Activated naive CD4-positive, alpha-beta T cell treated with anti-CD3 and anti-CD28 coated beads for 36 hours (primary cell): Measurements from ENCODE around the gene PHACTR3. TPM values are rescaled to one million over a fixed set of nuclear protein-coding genes. Genes with fewer than 3 reads are reported as not detected.

Source experiments
- CTCF ChIA-PET: fragments of 350-600 bp; sonication (Branson Sonifier 250); formaldehyde crosslinking; loops from one replicate; lab custom pipeline; 2021; ENCODE audit warnings: antibody characterized with exemption; lab: Charles Lee
- DNase-seq: peaks from one replicate; pipeline ENCODE4 v3.0.0-alpha.2; 2020
- H3K27ac Mint-ChIP-seq: one replicate; pipeline ENCODE4 v1.8.0; 2021; ENCODE audit warnings: mild to moderate bottlenecking, mixed read lengths
- H3K27me3 Mint-ChIP-seq: one replicate; pipeline ENCODE4 v1.8.0; 2021; ENCODE audit warnings: low read depth, mixed read lengths
- H3K36me3 Mint-ChIP-seq: one replicate; pipeline ENCODE4 v1.8.0; 2021; ENCODE audit warnings: low read depth, mixed read lengths
- H3K4me1 Mint-ChIP-seq: one replicate; pipeline ENCODE4 v1.8.0; 2021; ENCODE audit warnings: low read depth, mixed read lengths
- H3K4me3 Mint-ChIP-seq: one replicate; pipeline ENCODE4 v1.8.0; 2021; ENCODE audit warnings: mild to moderate bottlenecking, moderate library complexity, mixed read lengths
- H3K9me3 Mint-ChIP-seq: one replicate; pipeline ENCODE4 v1.8.0; 2021; ENCODE audit warnings: mixed read lengths
- intact Hi-C: fragments of 100-400 bp; cut with micrococcal nuclease; formaldehyde crosslinking; loops from one replicate; pipeline ENCODE4 v1.15.1; 2023
- total RNA-seq, 2 experiments: library from RNA; stranded (reverse); gene quantifications; one replicate each; pipeline ENCODE4 v1.2.3, GENCODE V29; 2021

Gene PHACTR3
- total RNA-seq, 2 experiments from 2014 or later: not detected

DNA sequence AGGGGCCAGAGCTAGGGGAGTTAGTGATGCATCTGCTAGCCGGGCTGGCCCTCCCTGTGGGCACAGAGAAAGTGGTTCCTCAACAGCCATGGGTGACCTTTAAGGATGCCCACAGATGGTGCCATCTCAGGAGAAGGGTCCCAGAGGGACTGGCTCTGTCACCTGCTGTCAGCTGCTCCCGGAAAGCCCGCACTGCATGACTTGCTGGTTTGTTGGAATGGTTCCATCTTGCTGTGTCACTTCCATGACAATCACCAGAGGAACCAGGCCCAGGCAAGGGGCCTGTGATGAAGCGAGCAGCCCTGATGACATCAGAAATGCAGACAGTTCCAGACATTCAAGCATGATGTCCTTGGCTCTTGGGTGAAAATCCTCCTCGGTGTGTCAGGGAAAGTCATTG lies 125.2 kb downstream of the PHACTR3 start:
- H3K4me3 Mint-ChIP-seq: no peak overlapping the region
- H3K27me3 Mint-ChIP-seq: no peaks in the 10 kb centered on the region
- CTCF ChIA-PET: interaction anchor here (0.7 kb wide), 1 partner anchor 110 kb away, joined by 3 read pairs; no protein-coding TSS in a partner anchor
- no peaks in the 10 kb centered on the region for H3K4me1 Mint-ChIP-seq
- no peak overlapping the region for H3K27ac Mint-ChIP-seq
- DNase-seq: no peak
- H3K9me3 Mint-ChIP-seq: no peaks in the 10 kb centered on the region
- intact Hi-C loops: no loop called here
- H3K36me3 Mint-ChIP-seq: no peaks in the 10 kb centered on the region

DNA sequence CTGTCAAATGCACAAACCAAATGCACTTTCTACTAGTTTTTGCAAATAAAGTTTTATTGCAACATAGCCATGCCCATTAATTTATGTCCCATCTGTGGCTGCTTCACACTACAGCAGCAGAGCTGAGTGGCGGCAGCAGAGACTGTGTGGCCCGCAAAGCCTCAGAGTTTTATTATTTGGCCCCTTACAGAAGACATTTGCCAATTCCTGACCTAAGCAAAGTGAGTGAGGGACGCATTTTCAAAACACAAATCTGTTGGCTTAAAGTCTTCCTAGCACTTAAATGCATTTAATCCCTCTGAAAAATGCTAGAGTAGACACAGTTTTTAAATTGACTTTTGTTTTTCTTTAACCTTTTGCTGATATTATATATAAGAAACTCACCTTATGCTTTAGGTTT lies 126.4 kb downstream of the PHACTR3 start:
- intact Hi-C loops: no loop called here
- peaks cover 2% of the 10 kb centered on the region for H3K27me3 Mint-ChIP-seq
- no peaks in the 10 kb centered on the region for H3K4me1 Mint-ChIP-seq
- CTCF ChIA-PET: no interaction called here
- no peaks in the 10 kb centered on the region for H3K36me3 Mint-ChIP-seq
- H3K9me3 Mint-ChIP-seq: no peaks in the 10 kb centered on the region
- DNase-seq: no peak
- no peak overlapping the region for H3K27ac Mint-ChIP-seq
- no peak overlapping the region for H3K4me3 Mint-ChIP-seq

DNA sequence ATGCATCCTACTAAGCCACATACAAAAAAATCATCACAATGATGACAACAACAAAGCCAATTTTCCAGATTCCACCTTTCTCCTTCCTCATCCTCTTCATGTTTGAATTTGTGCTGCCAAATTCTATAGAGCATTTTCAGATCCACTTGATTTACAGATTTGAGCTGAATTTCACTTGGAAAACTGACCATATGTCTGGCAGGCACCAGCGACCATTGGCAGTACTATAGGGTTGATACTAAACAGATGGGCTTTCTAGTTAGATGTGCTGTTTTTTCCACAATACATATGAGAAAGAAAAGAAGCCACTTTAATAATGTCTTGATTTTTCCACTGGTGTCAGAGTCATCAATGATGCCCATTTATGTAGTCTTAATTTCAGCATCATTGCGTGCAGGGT lies 127.0 kb downstream of the PHACTR3 start:
- H3K4me1 Mint-ChIP-seq: no peaks in the 10 kb centered on the region
- no peak overlapping the region for H3K27ac Mint-ChIP-seq
- H3K27me3 Mint-ChIP-seq: peaks cover 4% of the 10 kb centered on the region
- intact Hi-C loops: no loop called here
- no peak overlapping the region for H3K4me3 Mint-ChIP-seq
- H3K9me3 Mint-ChIP-seq: no peaks in the 10 kb centered on the region
- no peak for DNase-seq
- H3K36me3 Mint-ChIP-seq: no peaks in the 10 kb centered on the region
- CTCF ChIA-PET: interaction anchor here (0.6 kb wide), 1 partner anchor 783 kb away, joined by 4 read pairs; no protein-coding TSS in a partner anchor

DNA sequence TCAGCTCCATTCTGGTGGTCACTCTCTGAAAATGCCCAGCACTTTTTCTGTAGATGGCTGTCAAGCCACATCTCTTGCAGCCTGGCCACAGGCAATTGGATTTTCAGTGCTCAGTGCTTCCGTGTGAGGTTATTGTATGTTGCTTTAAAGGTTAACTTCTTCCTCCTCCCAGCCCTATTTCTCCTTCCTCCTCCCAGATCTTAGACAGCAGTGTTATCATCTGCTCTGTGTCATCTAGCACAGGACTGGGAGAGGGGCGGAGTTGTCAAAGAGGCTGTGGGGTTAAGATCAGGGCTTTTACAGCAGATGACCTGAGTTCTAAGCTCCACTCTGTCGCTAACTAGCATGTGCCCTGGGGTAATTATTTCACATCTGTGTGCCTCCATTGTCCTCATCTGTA lies 129.0 kb downstream of the PHACTR3 start:
- DNase-seq: no peak
- no peaks in the 10 kb centered on the region for H3K9me3 Mint-ChIP-seq
- CTCF ChIA-PET: no interaction called here
- no peaks in the 10 kb centered on the region for H3K36me3 Mint-ChIP-seq
- intact Hi-C loops: no loop called here
- H3K4me1 Mint-ChIP-seq: no peaks in the 10 kb centered on the region
- H3K4me3 Mint-ChIP-seq: no peak overlapping the region
- H3K27ac Mint-ChIP-seq: no peak overlapping the region
- H3K27me3 Mint-ChIP-seq: peaks cover 6% of the 10 kb centered on the region

- DNase-seq: no peak
- H3K4me3 Mint-ChIP-seq: no peak overlapping the region
- CTCF ChIA-PET: no interaction called here
- no peaks in the 10 kb centered on the region for H3K36me3 Mint-ChIP-seq
- no peaks in the 10 kb centered on the region for H3K9me3 Mint-ChIP-seq
- H3K27ac Mint-ChIP-seq: no peak overlapping the region
- peaks cover 6% of the 10 kb centered on the region for H3K27me3 Mint-ChIP-seq
- no peaks in the 10 kb centered on the region for H3K4me1 Mint-ChIP-seq
- intact Hi-C loops: no loop called here
These were observed 131.1 kb downstream of the PHACTR3 start for GRCh38 chr20:59735486-59735885.

DNA sequence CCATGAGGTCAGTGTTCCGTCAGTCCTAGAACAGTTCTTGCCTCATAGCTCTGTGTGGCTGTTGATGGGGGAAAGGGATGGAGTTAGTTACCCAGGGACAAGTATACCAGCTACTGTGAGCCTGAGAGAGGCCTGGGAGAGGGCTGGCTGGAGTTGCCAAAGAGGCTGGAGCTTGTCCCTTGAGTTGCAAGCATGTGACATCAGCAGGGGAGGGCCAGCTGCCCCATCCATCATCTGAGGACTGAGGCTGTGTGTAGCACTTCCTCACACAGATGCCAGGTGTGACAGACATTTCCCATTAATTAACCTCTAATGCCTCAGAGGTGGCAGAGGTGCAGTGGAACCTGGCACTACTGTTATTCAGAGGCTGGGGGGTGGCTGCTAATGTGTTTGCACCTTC lies 131.6 kb downstream of the PHACTR3 start:
- no peak overlapping the region for H3K27ac Mint-ChIP-seq
- no peaks in the 10 kb centered on the region for H3K36me3 Mint-ChIP-seq
- CTCF ChIA-PET: no interaction called here
- H3K9me3 Mint-ChIP-seq: no peaks in the 10 kb centered on the region
- H3K27me3 Mint-ChIP-seq: peaks cover 6% of the 10 kb centered on the region
- intact Hi-C loops: no loop called here
- H3K4me3 Mint-ChIP-seq: no peak overlapping the region
- DNase-seq: no peak
- H3K4me1 Mint-ChIP-seq: no peaks in the 10 kb centered on the region

DNA sequence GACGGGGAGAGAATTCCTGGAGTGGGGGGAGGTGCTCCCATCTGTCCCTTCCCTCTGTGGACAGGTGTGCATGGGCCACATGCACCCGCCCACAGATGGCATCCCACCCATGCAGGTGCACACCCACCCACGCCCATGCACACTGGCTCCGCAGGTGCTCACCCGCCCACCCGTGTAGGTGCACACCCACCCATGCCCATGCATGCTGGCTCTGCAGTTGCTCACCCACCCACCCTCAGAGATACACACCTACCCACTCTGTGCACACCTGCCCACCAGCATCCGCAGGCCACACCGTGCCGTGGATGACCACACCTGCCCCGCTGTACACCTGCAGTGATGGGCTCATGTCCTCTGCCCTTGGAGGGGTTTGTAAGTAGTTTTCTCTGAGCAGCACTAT lies 132.0 kb downstream of the PHACTR3 start:
- H3K4me3 Mint-ChIP-seq: no peak overlapping the region
- CTCF ChIA-PET: no interaction called here

GRCh38 chr20:59737073-59737666 lies 132.8 kb downstream of the PHACTR3 start:
- CTCF ChIA-PET: no interaction called here
- no peak for DNase-seq
- intact Hi-C loops: no loop called here
- no peaks in the 10 kb centered on the region for H3K9me3 Mint-ChIP-seq
- H3K27ac Mint-ChIP-seq: no peak overlapping the region
- no peaks in the 10 kb centered on the region for H3K4me1 Mint-ChIP-seq
- H3K36me3 Mint-ChIP-seq: no peaks in the 10 kb centered on the region
- peaks cover 6% of the 10 kb centered on the region for H3K27me3 Mint-ChIP-seq
- no peak overlapping the region for H3K4me3 Mint-ChIP-seq

More for the DNA sequence above, 132.0 kb downstream of the PHACTR3 start:
- no peaks in the 10 kb centered on the region for H3K36me3 Mint-ChIP-seq
- no peaks in the 10 kb centered on the region for H3K9me3 Mint-ChIP-seq
- no peaks in the 10 kb centered on the region for H3K4me1 Mint-ChIP-seq
- no peak overlapping the region for H3K27ac Mint-ChIP-seq
- no peak for DNase-seq
- peaks cover 6% of the 10 kb centered on the region for H3K27me3 Mint-ChIP-seq
- intact Hi-C loops: no loop called here

- H3K4me3 Mint-ChIP-seq: no peak overlapping the region
- H3K27me3 Mint-ChIP-seq: peaks cover 6% of the 10 kb centered on the region
- H3K27ac Mint-ChIP-seq: no peak overlapping the region
- CTCF ChIA-PET: no interaction called here
- intact Hi-C loops: no loop called here
- DNase-seq: no peak
- no peaks in the 10 kb centered on the region for H3K9me3 Mint-ChIP-seq
- H3K4me1 Mint-ChIP-seq: no peaks in the 10 kb centered on the region
- no peaks in the 10 kb centered on the region for H3K36me3 Mint-ChIP-seq
These were observed 133.5 kb downstream of the PHACTR3 start for GRCh38 chr20:59737816-59738215.

- H3K36me3 Mint-ChIP-seq: no peaks in the 10 kb centered on the region
- H3K4me1 Mint-ChIP-seq: no peaks in the 10 kb centered on the region
- DNase-seq: no peak
- H3K27ac Mint-ChIP-seq: no peak overlapping the region
- CTCF ChIA-PET: no interaction called here
- intact Hi-C loops: no loop called here
- H3K27me3 Mint-ChIP-seq: peaks cover 6% of the 10 kb centered on the region
- H3K9me3 Mint-ChIP-seq: no peaks in the 10 kb centered on the region
- no peak overlapping the region for H3K4me3 Mint-ChIP-seq
These were observed 134.5 kb downstream of the PHACTR3 start for GRCh38 chr20:59738851-59739250.

- H3K27me3 Mint-ChIP-seq: peaks cover 6% of the 10 kb centered on the region
- DNase-seq: no peak
- intact Hi-C loops: no loop called here
- CTCF ChIA-PET: no interaction called here
- H3K4me1 Mint-ChIP-seq: no peaks in the 10 kb centered on the region
- no peak overlapping the region for H3K4me3 Mint-ChIP-seq
- H3K27ac Mint-ChIP-seq: no peak overlapping the region
- no peaks in the 10 kb centered on the region for H3K9me3 Mint-ChIP-seq
- H3K36me3 Mint-ChIP-seq: no peaks in the 10 kb centered on the region
These were observed 136.3 kb downstream of the PHACTR3 start for GRCh38 chr20:59740621-59741020.

DNA sequence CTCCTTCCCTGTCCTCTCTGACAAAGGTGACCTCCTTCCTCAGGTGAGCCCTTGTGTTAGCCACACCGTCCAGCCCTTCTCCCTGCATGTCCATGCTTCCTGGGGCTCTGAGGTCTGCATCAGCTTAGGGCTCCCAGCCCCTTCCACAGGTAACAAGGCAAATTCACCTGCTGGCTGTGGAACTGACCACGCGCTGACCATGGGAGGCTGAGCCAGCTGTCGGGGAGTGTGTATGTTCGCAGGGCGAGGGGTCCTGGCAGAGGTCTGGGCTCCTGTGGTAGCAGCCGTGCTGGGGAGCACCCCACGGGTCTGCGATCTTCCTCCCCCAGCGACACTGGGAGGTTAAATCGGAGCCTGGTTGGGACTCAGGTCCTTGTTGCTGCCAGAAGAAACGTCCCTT lies 136.7 kb downstream of the PHACTR3 start:
- Mint-ChIP-seq H3K27ac (no peak overlapping the region), H3K4me3 (no peak overlapping the region), H3K27me3 (peaks cover 3% of the 10 kb centered on the region), H3K36me3 (no peaks in the 10 kb centered on the region), H3K4me1 (no peaks in the 10 kb centered on the region), H3K9me3 (no peaks in the 10 kb centered on the region)
- no peak for DNase-seq
- intact Hi-C loops: no loop called here
- CTCF ChIA-PET: no interaction called here

GRCh38 chr20:59742351-59743095 lies 138.2 kb downstream of the PHACTR3 start:
- no peak for DNase-seq
- CTCF ChIA-PET: interaction anchor here (0.5 kb wide), 1 partner anchor 31 kb away, joined by 3 read pairs; no protein-coding TSS in a partner anchor
- Mint-ChIP-seq H3K4me1 (no peaks in the 10 kb centered on the region), H3K9me3 (no peaks in the 10 kb centered on the region), H3K27me3 (no peaks in the 10 kb centered on the region), H3K36me3 (no peaks in the 10 kb centered on the region), H3K27ac (no peak overlapping the region), H3K4me3 (no peak overlapping the region)
- intact Hi-C loops: no loop called here
